ENCODE data around the gene ULK1.
A peak's percentile ranks its signal among the peaks of the same experiment; 100 is the strongest.

The ULK1 gene

GRCh38 chr12:131894313-131894860 is at the start of gene ULK1:
ULK1 (plus strand) TSS chr12:131894622; CDS start chr12:131895002, 380 bp downstream.
- peak; percentile 97 for DNase-seq

GRCh38 chr12:131844656-131845055 is 49.8 kb upstream of the ULK1 start:
- no peak for DNase-seq

GRCh38 chr12:131845121-131845520 is 49.3 kb upstream of the ULK1 start:
- DNase-seq: no peak

- DNase-seq: no peak
Measured at GRCh38 chr12:131847456-131847855, 47.0 kb upstream of the ULK1 start.

GRCh38 chr12:131848753-131849152 is 45.7 kb upstream of the ULK1 start:
- DNase-seq: no peak

- no peak for DNase-seq
Measured at GRCh38 chr12:131849700-131850553, 44.5 kb upstream of the ULK1 start.

GRCh38 chr12:131850856-131851559 is 43.4 kb upstream of the ULK1 start:
- DNase-seq: no peak

GRCh38 chr12:131851741-131852550 is 42.5 kb upstream of the ULK1 start:
- DNase-seq: no peak

GRCh38 chr12:131852551-131853299 is 41.7 kb upstream of the ULK1 start:
- DNase-seq: no peak

- no peak for DNase-seq
Measured at GRCh38 chr12:131853832-131854797, 40.3 kb upstream of the ULK1 start.

- DNase-seq: no peak
Measured at GRCh38 chr12:131854861-131855476, 39.5 kb upstream of the ULK1 start.

- no peak for DNase-seq
Measured at GRCh38 chr12:131855521-131856142, 38.8 kb upstream of the ULK1 start.

- no peak for DNase-seq
Measured at GRCh38 chr12:131856366-131857097, 37.9 kb upstream of the ULK1 start.

GRCh38 chr12:131857908-131858850 is 36.2 kb upstream of the ULK1 start:
- no peak for DNase-seq

GRCh38 chr12:131860472-131861260 is 33.8 kb upstream of the ULK1 start:
- no peak for DNase-seq

- DNase-seq: no peak
Measured at GRCh38 chr12:131861261-131862083, 33.0 kb upstream of the ULK1 start.

Data from activated CD8-positive, alpha-beta memory T cell treated with anti-CD3 and anti-CD28 coated beads, Interleukin-2, amount 50 U/mL, for 48 hours (primary cell).